ENCODE results near the gene HSPA12A.

The HSPA12A gene

DNA sequence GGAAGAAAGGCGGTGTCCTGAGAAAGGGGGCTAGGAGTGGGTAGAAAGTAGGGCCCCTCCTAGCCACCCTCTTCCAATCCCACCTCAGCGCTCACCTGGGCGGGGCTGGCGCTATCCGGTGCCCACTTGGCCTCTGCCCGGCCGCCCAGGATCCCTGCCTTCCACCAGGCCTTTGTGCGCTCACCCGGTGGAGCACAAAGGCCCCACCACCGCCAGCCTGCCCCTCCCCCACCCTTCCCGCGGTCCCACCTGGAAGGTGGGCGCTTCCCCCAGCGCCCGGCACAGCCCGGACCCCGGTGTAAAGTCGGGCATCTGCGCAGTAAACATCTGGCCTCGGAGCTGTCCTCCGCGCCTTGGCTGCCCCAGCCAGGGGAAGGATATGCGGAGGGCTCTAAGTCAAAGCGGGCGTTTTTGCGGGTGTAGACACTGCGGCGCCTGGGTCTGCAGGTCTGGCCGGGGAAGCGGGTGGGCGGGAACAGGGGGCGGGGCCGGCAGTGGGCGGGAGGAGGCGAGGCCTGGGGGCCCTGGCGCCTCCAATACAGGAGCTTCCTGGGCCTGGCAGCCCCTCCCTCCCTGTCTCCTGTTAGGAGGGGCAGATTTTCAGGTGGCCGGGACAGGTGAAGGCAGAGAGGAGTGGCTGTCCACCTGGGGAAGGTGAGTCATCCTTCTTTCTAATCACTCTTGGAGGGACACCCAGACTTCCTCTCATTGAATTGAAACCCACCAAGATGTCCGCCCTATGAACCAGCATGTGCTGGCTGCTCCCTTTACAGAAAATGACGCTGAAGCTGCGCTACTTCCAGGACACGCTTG, 72.3 kb downstream of the HSPA12A start:
- FAIRE-seq (no peak), DNase-seq (ENCODE audit: low spot score) (no peak)

DNA sequence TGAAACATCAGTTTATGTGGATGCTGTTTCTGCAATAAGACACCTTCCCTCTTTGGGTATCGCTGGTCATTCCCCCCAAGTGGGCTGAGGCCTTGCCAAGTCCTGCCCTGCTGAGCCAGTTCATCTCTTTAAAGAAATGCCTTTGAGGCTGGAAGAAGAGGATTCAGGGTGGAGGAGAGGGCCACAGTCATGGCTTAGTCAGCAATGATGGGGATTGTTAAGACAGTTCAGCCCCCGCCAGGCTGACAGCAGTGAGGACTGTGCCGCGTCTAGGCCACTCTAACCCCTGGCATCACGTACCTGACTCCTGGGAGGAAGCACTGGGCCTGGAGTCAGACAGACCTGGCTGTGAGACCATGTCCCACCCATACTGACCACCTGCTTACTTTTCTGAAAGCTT, 73.3 kb downstream of the HSPA12A start:
- DNase-seq (ENCODE audit: low spot score) (no peak), FAIRE-seq (no peak)

DNA sequence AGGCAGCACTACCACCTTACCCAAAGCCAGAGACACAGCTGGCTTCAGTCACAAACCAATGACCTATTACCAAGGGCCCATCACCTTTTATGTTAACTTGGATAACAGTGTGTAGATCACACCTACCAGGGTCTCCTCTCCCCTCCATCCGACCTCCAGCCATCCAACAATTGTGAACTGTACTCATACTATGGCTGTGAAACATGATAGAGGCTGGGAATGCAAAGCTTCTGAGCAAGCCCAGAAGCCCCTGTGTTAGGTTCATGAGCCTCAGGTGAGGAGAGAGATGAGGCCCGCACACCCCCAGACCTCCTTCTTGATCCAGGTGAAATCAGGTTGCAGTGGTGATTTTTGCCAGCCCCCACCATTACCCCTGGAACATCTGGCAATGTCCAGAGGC, 73.9 kb downstream of the HSPA12A start:
- FAIRE-seq = no peak

DNA sequence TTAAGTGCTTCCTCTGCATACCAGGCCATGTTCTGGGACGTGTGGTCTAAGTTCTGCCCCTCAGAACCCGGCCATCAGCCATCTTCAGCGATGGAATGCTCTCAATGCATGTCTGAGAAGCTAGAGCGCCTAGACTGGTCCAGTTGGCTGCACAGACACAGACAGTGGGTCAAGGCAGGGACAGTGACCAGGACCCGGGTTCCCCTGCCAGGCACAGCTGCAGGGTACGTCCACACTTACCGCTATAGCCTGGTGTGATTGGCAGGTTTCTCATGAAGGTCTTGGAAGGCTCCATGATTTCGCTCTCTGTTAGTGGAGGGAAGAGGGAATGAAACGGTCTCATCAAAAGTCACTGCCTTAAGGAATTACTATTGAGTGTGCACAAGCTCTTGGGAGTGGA, 74.3 kb downstream of the HSPA12A start:
- DNase-seq (ENCODE audit: low spot score) (no peak), FAIRE-seq (no peak)

More for the DNA sequence above, 73.9 kb downstream of the HSPA12A start:
- no peak for DNase-seq (ENCODE audit: low spot score)

DNA sequence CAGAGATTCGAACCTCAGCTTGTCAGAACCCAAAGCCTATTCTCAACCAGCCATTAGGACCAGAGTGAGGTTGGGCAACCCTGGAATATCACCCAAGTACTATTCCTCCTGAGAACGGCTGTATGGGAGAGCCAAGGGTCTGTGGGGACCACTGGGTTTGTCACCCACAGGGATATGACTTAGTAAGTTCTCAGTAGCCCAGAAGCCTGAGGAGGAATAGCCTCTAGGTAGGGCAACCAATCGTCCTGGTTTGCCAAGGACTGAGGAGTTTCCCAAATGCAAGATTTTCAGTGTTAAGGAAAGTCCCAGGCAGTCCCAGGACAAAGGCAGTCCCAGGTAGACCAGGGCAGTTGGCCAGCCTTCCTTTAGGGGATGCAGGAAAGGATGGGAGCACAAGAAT, 74.9 kb downstream of the HSPA12A start:
- no peak for DNase-seq (ENCODE audit: low spot score)
- FAIRE-seq = no peak

DNA sequence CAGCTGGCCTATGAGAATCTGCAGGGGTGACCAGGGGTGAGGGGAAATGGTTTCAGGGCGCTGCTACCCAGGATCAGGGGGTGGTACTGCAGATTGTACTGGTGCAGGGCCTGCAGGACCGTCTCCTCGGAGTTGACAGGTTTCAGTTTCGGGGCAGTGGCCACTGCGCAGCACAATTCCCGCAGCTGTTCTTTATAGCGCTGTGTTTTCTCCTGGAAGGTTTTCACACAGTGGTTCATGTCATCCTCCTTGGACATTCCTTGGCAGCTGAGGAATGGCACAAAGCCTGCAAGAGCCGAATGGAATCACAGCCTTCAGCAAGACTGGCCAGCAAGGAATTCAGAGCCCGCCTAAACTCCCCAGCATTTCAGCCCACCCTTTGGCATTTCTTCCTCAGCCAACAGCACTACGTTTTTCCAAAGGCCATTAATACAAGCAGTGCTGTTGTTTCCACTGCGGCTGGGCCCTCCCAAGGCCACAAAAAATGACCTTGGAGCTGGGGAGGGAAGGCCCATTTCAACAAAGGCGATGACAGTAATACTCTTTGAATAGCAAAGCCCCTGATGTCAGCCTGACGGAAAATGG, 76.7 kb downstream of the HSPA12A start:
- FAIRE-seq = no peak

DNA sequence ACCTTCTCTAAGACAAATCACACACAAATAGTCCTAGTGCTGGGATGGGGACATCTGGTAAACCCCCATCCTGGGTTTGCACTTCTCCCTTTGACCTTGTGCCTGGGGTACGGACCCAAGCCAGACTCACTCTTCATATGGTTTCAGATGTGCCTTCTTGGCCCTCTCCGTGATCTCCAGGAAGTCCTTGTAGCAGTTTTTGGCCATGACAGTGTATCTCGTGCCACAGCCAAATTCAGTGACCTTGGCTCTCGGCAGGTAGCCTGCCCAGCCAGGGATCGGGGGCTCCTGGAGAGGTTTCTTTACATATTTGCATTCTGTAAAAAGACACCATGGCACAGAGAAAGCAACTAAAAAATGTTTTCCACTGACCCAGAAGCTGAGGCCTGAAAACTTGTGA, 77.7 kb downstream of the HSPA12A start:
- no peak for DNase-seq (ENCODE audit: low spot score)
- no peak for FAIRE-seq

More for the DNA sequence above, 76.7 kb downstream of the HSPA12A start:
- no peak for DNase-seq (ENCODE audit: low spot score)

DNA sequence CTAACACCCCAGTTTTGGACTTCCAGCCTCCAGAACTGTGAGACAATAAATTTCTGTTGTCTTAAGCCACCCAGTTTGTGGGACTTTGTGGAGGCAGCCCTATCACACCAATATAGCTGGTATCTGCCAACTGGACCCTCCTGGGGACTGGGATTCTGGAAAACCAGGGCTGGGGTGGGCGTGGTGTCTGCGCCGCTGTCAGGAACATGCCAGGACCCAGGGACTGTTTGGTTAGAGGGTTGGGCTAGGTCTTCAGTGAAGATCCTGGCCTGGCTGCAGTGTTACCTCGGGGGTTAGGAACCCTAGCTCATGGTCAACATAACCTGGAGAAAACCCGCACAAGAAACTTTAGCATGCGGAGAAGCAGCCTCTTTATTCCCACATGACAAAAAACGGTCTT, 79.0 kb downstream of the HSPA12A start:
- DNase-seq (ENCODE audit: low spot score) (no peak), FAIRE-seq (no peak)

DNA sequence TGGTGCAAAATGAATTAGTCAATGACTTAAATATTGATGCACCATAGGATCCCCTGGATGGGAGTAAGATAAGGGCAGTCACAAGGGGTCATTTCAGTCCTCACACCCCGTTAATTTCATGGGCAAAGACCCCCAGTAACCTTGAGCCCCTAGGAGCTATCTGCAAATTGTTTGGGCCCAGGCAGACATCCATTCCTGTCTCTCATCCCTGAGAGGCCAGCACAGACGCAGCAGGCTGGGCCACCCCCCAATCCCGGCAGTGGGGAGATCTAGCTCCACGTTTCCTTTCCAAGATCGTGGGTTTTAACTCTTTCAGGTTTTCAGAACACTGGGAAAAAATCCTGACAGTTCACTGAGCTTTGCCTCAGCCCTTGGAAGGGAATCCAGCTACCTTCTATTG, 81.5 kb downstream of the HSPA12A start:
- DNase-seq (ENCODE audit: low spot score) (no peak), FAIRE-seq (no peak)

DNA sequence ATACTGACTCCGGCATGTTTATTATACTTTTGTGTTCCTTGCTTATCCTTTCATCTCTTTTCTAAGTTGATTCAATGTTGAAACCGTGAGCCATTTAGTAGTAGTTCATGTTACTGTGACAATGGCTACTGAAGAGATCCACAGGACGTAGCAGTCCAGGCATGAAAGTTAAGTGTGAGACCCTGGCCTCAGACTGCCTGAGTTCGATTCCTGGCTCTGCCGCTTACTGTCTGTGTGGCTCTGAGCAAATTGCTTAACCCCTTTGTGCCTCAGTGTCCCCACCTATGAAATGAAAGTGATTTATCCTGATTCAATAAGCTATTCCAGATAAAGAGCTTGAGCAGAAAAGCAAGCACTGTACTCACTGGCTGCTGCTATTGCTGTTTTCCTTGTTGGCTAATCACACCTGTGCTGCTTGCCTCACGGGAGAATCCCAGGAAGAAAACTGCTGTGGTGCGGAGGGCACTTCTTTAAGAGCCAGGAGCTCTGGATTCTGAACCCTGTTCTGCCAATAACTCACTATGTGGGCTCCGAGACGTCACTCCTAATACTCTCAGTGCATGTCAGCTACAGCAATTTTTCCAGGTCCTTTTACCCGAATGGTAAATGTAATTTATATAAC, 83.2 kb downstream of the HSPA12A start:
- FAIRE-seq = no peak

DNA sequence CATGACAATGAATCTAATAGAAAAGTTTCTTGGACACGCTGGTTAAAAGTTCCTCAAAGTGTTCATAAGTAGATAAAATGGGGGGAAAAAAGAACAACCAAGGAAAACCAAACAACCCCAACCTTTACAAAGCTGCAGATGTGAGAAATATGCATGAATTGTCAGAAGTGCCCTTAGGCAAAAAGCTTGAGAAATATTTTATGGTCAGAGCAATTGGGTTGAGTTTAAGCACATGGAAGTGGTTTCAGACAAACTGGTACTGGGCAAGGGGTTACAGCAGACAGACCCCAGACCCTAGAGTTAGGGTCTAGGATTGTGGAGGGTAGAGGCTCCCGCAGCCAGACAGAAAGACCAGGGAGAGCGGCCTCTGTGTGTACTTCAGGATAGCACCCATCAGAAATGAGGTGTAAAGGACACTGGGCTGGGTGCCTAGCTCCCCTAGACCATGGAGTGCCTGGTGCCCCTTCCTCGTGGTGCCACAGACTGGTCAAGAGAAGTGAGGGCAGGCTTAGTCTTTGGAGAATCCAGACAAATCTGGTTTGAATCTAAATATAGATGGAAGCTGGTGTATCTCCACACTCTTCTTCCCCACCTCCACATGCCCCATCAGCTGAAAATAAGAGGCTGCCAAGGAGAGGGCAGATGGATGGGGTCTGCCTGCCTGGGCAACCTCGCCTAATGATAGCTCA, 84.4 kb downstream of the HSPA12A start:
- FAIRE-seq = no peak
- DNase-seq (ENCODE audit: low spot score) = no peak

More for the DNA sequence above, 83.2 kb downstream of the HSPA12A start:
- DNase-seq (ENCODE audit: low spot score) = no peak

DNA sequence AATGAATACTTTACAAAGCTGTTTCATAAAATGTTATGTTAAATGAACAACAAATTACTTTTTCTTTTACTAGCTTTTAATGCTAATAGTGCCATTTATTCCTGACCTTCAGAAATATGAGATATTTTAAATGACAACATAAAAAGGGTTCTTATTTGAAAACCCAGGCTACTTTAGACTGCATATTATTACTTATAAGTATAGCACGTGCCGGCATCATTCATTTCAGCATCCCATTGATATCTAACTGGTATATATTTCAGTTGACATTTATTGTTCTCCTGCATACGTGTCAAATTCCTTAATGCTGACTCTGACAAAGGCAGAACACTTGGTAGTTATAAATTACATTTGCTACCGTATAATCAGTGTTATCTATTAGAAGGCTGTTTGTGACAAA, 86.3 kb downstream of the HSPA12A start:
- FAIRE-seq = no peak
- DNase-seq (ENCODE audit: low spot score) = no peak

DNA sequence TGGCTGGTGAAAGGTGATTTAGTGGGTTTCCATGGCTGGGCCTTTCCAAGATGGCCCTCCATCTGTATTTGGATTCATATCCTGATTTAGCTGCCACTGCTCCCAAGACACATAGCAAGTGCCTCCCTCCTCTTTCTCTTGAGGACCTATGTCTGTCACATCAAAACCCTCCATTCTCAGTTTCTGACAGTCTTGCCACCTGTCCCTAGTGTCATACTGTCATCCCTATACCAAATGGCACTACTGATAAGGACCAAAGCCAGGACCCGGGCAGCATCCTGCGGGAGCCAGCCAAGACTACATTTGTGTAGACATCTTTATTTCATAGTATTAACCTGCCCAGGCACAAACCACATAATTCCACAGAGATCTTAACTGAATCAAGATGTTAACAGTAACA, 86.8 kb downstream of the HSPA12A start:
- no peak for DNase-seq (ENCODE audit: low spot score)
- FAIRE-seq = no peak

DNA sequence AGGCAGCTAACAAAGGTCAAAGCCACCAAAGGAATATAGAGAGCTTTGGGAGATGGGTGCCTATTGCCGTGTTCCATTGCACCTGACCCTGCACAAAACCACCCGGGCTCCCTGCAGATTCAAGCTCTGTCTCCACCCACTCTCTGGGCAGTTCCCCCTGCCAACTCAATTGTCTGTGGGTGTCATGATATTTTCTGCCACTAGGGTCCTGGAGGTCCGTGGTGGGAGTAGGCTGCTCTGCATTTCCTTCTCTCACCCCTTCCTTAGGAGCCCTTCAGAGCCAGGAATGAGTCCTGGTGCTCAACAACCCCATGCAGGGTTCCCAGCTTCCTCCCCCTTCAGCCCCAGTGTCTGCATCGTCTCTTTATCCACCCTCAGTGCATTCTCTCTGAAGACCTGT, 87.5 kb downstream of the HSPA12A start:
- FAIRE-seq (no peak), DNase-seq (ENCODE audit: low spot score) (no peak)

DNA sequence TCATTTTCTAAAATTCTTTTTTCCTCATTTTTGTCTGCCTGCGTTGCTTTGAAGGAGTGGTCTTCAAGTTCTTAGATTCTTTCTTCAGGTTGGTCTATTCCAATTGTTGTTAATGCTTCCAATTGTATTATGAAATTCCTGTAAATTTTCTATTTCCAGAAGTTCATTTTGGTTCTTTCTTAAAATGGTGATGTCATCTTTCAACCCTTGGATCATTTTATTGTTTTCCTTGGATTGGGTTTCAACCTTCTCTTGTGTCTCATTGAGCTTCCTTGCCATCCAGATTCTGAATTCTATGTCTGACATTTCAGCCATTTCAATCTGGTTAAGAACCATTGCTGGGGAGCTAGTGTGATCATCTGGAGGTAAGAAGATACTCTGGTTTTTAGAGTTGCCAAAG, 88.5 kb downstream of the HSPA12A start:
- no peak for DNase-seq (ENCODE audit: low spot score)
- FAIRE-seq = no peak

DNA sequence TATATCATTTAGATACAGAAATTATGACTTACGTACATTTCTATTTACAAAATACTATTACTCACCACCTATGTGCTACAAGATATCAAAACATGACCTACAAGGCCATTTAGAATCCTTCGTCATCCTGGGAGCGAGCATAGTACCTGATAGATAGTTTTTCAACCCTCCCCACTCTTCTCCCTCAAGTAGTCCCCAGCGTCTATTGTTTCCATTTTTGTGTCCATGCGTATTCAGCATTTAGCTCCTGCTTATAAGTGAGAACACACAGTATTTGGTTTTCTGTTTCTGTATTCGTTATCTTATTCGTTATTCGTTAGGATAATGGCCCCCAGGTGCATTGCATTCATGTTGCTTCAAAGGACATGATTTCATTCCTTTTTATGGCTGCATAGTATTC, 93.5 kb downstream of the HSPA12A start:
- peak; percentile 42 for FAIRE-seq
- no peak for DNase-seq (ENCODE audit: low spot score)

DNA sequence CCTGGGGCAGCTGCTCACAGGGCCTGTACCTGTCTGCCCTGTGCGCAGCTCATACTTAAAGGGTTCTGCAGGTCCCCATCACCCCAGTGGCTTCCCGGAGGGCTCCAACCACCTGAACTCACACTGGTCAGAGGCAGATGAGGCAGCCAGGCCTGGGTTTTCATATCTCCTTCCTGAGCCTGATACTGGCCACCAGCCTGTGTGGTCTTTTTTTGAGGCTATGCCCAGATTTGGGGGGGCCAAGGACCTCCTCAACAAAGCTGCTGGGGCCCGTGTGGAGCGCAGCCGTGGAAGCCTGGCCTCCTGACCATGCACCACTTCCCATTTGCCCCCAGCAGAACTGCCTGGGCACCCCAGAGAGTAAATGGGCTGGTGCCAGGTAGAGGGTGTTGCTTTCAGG, 95.9 kb downstream of the HSPA12A start:
- DNase-seq (ENCODE audit: low spot score) (no peak), FAIRE-seq (no peak)

DNA sequence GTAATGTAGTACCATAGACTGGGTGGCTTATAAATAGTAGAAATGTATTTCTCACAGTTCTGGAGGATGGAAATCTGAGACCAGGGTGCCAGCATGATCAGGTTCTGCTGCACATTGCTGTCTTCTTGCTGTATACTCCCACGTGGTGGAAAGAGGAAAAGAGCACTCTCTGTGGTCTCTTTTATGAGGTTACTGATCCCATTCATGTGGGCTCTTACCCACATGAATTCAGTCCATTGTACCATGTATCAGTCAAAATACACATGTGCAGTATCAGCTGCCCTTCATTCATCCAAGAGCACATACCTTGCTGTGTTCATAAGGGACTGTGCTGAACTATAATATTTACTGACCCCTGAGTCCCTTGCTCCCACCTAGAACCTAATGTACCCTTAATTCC, 104.5 kb downstream of the HSPA12A start:
- DNase-seq (ENCODE audit: low spot score) = no peak
- FAIRE-seq = no peak

DNA sequence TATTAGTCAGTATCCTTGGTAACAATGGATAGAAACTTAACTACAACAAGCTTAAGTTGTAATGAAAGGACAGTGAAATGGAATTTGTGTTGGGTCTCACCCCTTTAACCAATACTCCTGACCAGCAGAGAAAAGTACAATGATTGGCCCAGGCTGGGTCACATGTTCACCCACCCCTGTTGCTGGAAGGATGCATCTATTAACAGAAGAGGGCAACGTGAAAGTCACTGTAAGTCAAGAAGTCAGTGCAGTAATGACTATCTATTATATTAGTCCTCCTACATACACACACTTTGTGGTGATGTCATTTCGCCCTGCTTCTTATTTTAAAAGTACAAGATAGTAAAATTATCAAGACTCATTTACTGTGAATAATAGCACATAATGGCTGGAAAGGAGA, 105.4 kb downstream of the HSPA12A start:
- no peak for DNase-seq (ENCODE audit: low spot score)
- FAIRE-seq = no peak

DNA sequence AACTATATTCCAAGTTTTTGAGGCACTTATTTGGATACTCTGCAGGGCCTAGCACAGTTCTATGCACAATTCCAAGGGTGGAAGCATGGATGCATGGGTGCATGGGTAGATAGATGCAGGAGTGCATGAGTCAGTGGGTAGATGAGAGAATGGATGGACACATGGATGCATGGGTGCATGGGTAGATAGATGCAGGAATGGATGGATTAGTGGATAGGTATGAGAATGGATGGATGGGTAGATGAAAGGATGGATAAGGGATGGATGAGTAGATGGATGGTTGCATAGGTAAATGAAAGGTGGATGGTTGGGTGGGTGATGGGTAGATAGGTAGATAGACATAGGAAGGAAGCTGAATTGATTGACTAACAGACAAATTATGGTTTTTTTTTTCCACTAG, 106.0 kb downstream of the HSPA12A start:
- no peak for FAIRE-seq

DNA sequence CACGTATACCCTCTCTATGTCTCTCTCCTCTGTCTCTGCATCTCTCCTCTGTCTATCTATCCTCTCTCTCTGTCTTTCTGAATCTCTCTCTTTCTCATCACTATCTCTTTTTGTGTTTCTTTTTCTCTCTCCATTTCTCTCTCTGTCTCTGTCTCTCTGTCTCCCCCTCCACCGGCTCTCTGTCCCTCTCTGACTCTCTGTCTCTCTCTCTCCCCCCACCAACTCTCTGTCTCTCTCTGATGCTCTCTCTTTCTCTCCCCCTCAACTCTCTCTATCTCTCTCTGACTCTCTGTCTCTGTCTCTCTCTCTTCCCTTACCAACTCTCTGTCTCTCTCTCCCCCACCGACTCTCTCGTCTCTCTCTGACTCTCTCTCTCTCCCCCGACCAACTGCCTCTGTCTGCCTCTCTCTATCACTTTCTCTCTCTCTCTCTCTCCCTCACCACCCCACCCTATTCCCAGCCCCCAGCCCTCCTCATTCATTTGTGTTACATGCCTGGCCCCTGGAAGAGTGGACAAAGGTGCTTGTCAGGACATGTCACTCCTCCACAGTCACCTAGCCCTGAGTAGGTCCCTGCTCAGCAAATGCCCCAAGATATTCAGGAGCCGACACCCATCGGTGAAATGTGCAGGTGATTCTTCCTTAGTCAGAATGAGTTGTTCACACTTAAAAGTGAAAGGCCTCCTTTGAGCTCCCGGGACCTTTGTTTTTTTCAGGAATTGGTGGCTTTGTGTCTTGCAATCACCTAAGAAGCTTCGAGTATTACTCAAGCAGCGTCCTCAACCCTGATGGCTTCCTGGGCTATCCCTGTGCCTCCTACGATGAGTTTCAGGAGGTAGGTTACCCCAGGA, 108.0 kb downstream of the HSPA12A start:
- no peak for FAIRE-seq
- DNase-seq (ENCODE audit: low spot score) = no peak

More for the DNA sequence above, 106.0 kb downstream of the HSPA12A start:
- no peak for DNase-seq (ENCODE audit: low spot score)
